ENCODE measurements around the gene PANX3. TPM values are rescaled to one million over a fixed set of nuclear protein-coding genes. Genes with fewer than 3 reads are reported as not detected.

Gene PANX3
- total and polyA plus RNA-seq, 4 donors: not detected

DNA sequence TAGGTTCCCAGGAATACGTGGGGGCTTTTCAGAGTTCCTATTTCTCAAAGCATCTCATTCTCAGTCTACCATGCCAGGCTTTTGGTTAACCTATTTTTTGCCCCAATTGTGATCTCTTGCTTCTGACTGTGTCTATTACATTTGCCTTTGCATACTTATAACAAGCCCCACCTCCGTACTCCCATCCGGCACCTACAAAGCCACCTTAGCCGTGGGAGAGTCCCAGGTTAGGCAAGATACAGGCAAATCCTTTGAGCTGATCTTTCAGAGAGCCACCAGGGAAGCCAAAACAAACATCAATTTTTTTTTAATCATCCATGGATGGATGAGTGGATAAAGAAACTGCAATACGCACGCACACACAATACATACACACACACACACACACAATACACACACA lies 18.6 kb upstream of the PANX3 start (continued):
- TF ChIP-seq, protein P1, sequence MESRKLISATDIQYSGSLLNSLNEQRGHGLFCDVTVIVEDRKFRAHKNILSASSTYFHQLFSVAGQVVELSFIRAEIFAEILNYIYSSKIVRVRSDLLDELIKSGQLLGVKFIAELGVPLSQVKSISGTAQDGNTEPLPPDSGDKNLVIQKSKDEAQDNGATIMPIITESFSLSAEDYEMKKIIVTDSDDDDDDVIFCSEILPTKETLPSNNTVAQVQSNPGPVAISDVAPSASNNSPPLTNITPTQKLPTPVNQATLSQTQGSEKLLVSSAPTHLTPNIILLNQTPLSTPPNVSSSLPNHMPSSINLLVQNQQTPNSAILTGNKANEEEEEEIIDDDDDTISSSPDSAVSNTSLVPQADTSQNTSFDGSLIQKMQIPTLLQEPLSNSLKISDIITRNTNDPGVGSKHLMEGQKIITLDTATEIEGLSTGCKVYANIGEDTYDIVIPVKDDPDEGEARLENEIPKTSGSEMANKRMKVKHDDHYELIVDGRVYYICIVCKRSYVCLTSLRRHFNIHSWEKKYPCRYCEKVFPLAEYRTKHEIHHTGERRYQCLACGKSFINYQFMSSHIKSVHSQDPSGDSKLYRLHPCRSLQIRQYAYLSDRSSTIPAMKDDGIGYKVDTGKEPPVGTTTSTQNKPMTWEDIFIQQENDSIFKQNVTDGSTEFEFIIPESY (IDR thresholded peaks at IDR 0.05): no peak
- TF ChIP-seq NR2F2 (IDR thresholded peaks at IDR 0.05) (no peak), TAF1 (conservative IDR thresholded peaks at IDR 0.05) (no peak), GABPA (IDR thresholded peaks at IDR 0.05 in 1 of 2, conservative IDR thresholded peaks at IDR 0.05 in 1 of 2) (no peak), RXRA (IDR thresholded peaks at IDR 0.05) (no peak)
- TF ChIP-seq, protein P2, sequence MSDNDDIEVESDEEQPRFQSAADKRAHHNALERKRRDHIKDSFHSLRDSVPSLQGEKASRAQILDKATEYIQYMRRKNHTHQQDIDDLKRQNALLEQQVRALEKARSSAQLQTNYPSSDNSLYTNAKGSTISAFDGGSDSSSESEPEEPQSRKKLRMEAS (IDR thresholded peaks at IDR 0.05): no peak

DNA sequence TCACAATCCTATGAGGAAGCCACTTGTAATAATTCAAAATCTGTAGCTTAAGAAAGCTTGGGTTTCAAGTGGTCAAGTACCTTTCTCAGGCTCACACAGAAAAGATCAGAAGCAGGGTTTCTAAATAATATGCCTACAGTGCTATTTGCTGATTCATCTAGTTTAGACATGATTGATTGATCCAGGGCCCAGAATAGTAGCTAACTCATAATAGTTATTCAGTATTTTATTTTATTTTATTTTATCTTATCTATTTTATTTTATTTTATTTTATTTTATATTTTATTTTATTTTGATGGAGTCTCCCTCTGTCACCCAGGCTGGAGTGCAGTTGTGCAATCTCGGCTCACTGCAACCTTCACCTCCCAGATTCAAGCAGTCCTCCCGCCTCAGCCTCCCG lies 15.9 kb upstream of the PANX3 start:
- Histone ChIP-seq H3K9me3 (ENCODE audit: control insufficient read depth in 4 of 4, low read length in 3 of 4) (no peaks in the 10 kb centered on the region), H3K4me1 (ENCODE audit: control insufficient read depth in 4 of 4, insufficient read depth in 4 of 4, low read length in 3 of 4) (no peaks in the 10 kb centered on the region), H3K27ac (ENCODE audit: low read depth in 1 of 2, low read length in 2 of 2) (no peak overlapping the region), H3K27me3 (ENCODE audit: control insufficient read depth in 4 of 4, insufficient read depth in 4 of 4, low read length in 3 of 4) (peaks cover 0 to 7% (median 0%) of the 10 kb centered on the region in 4 donors), H3K4me3 (ENCODE audit: low read depth in 1 of 3, low read length in 3 of 3) (no peak overlapping the region), H3K9ac (ENCODE audit: low read depth in 1 of 2, low read length in 2 of 2) (no peak overlapping the region), H3K36me3 (ENCODE audit: control insufficient read depth in 4 of 4, insufficient read depth in 3 of 4, low read depth in 1 of 4, low read length in 3 of 4) (no peaks in the 10 kb centered on the region)
- WGBS: 94% methylated on average over 3 of the region's 3 CpGs
- TF ChIP-seq JUND (IDR thresholded peaks at IDR 0.05) (no peak), EGR1 (IDR thresholded peaks at IDR 0.05; ENCODE audit: low read depth in 2 of 2) (no peak), HNF4A (conservative IDR thresholded peaks at IDR 0.05) (no peak), RXRA (IDR thresholded peaks at IDR 0.05) (no peak), FOXA1 (IDR thresholded peaks at IDR 0.05) (no peak), HNF4G (IDR thresholded peaks at IDR 0.05) (no peak), NR2F2 (IDR thresholded peaks at IDR 0.05) (no peak), RAD21 (IDR thresholded peaks at IDR 0.05) (no peak), TAF1 (conservative IDR thresholded peaks at IDR 0.05) (no peak)
- TF ChIP-seq, protein P3, sequence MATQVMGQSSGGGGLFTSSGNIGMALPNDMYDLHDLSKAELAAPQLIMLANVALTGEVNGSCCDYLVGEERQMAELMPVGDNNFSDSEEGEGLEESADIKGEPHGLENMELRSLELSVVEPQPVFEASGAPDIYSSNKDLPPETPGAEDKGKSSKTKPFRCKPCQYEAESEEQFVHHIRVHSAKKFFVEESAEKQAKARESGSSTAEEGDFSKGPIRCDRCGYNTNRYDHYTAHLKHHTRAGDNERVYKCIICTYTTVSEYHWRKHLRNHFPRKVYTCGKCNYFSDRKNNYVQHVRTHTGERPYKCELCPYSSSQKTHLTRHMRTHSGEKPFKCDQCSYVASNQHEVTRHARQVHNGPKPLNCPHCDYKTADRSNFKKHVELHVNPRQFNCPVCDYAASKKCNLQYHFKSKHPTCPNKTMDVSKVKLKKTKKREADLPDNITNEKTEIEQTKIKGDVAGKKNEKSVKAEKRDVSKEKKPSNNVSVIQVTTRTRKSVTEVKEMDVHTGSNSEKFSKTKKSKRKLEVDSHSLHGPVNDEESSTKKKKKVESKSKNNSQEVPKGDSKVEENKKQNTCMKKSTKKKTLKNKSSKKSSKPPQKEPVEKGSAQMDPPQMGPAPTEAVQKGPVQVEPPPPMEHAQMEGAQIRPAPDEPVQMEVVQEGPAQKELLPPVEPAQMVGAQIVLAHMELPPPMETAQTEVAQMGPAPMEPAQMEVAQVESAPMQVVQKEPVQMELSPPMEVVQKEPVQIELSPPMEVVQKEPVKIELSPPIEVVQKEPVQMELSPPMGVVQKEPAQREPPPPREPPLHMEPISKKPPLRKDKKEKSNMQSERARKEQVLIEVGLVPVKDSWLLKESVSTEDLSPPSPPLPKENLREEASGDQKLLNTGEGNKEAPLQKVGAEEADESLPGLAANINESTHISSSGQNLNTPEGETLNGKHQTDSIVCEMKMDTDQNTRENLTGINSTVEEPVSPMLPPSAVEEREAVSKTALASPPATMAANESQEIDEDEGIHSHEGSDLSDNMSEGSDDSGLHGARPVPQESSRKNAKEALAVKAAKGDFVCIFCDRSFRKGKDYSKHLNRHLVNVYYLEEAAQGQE (IDR thresholded peaks at IDR 0.05): no peak
- TF ChIP-seq, protein P4, sequence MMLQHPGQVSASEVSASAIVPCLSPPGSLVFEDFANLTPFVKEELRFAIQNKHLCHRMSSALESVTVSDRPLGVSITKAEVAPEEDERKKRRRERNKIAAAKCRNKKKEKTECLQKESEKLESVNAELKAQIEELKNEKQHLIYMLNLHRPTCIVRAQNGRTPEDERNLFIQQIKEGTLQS (IDR thresholded peaks at IDR 0.05): no peak
- TF ChIP-seq, protein P1 (IDR thresholded peaks at IDR 0.05): no peak
- TF ChIP-seq, protein P2 (IDR thresholded peaks at IDR 0.05): no peak
- no peak for DNase-seq (ENCODE audit: low spot score)

Data from liver (tissue), 9 donors.